ENCODE measurements around the gene KISS1. TPM values are rescaled to one million over a fixed set of nuclear protein-coding genes. Genes with fewer than 3 reads are reported as not detected.

KISS1 gene
- total RNA-seq, 1 experiment from 2014 or later = 1.3 TPM

DNA sequence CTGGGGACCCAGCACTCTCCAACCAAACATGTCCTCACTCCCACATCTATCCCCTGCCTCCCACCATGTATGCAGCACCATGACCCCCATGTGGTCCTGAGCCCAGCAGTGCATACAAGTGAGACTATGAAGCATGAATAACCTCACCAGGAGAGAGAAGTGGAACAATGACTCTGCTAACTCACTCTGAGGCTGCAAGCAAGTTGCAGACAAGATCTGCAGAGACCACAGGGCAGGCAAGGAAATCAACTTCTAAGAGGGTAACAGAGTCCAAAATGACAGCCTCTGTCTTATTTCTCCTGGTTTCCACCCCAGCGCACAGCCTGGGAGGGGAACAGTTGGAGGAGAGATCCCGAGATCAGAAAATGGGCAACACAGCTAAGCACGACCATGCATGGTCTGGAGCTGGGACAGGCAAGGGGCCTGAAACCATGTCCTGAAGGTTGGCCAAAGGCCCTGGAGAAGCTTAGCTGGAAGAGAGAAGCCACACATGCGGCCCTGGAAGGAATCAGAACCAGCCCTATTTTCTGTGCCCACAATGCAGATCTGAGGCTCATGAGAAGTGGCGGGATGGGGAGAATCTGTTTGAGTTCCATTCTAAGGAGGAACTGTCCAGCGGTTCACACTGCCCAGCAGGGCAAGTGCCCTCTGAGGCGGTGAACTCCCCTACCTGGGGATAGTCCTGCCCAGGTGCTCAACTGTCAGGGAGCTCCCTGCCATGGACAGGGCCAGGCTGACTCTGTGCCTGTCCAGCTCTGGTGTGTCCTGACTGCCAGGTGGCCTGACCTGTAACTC, 17.6 kb downstream of the KISS1 start:
- Histone ChIP-seq H3K79me2 (ENCODE audit: insufficient read depth, low read length) (no peaks in the 10 kb centered on the region), H3K27ac (ENCODE audit: low read depth, low read length) (no peak overlapping the region), H3K4me1 (ENCODE audit: control insufficient read depth in 1 of 2, insufficient read depth in 2 of 2, low read length in 2 of 2) (peaks cover 5 to 37% of the 10 kb centered on the region in 2 experiments; a peak in 3 of 4 replicates), H4K20me1 (ENCODE audit: insufficient read depth) (no peaks in the 10 kb centered on the region), H3K4me3 (replicated peaks in 1 of 2; ENCODE audit: low read depth in 1 of 2, low read length in 2 of 2) (no peak overlapping the region), H2AFZ (ENCODE audit: low read depth, low read length, poor library complexity, severe bottlenecking) (no peak overlapping the region), H3K9me3 (ENCODE audit: control insufficient read depth in 1 of 2, insufficient read depth in 1 of 2, low read depth in 1 of 2, low read length in 2 of 2) (no peaks in the 10 kb centered on the region), H3K27me3 (ENCODE audit: insufficient read depth, low read length) (no peaks in the 10 kb centered on the region), H3K36me3 (ENCODE audit: control insufficient read depth in 1 of 2, insufficient read depth in 2 of 2, low read length in 2 of 2) (no peaks in the 10 kb centered on the region), H3K4me2 (ENCODE audit: low read length) (no peak overlapping the region), H3K9me2 (ENCODE audit: insufficient read depth) (no peaks in the 10 kb centered on the region), H3K9ac (ENCODE audit: low read length) (no peak overlapping the region)
- DNase-seq (ENCODE audit: low read depth, low spot score) (no peak), ATAC-seq (no peak)
- intact Hi-C loops (cut with micrococcal nuclease) = no loop called here
- no TSS peak for BruUV-seq (replicated peaks)
- ChIA-PET RAD21 (ENCODE audit: low non-redundant PET in 1 of 2, low total read pairs in 2 of 2, uncharacterized antibody in 2 of 2, unreplicated experiment in 2 of 2) (no interaction called here), POLR2A (no interaction called here), CTCF (interaction anchor here (1.0 to 2.3 kb wide), 2 partner anchors 16 to 29 kb away, joined by 3 to 8 read pairs; no protein-coding TSS in a partner anchor)
- no peak for TF ChIP-seq MAX (IDR thresholded peaks at IDR 0.05)
- TF ChIP-seq JUND (IDR thresholded peaks at IDR 0.05) = no peak
- no peak for TF ChIP-seq CEBPB (IDR thresholded peaks at IDR 0.05; ENCODE audit: low read depth)
- no peak for TF ChIP-seq ELF1 (IDR thresholded peaks at IDR 0.05; ENCODE audit: borderline replicate concordance, low read depth)
- TF ChIP-seq, protein P1, sequence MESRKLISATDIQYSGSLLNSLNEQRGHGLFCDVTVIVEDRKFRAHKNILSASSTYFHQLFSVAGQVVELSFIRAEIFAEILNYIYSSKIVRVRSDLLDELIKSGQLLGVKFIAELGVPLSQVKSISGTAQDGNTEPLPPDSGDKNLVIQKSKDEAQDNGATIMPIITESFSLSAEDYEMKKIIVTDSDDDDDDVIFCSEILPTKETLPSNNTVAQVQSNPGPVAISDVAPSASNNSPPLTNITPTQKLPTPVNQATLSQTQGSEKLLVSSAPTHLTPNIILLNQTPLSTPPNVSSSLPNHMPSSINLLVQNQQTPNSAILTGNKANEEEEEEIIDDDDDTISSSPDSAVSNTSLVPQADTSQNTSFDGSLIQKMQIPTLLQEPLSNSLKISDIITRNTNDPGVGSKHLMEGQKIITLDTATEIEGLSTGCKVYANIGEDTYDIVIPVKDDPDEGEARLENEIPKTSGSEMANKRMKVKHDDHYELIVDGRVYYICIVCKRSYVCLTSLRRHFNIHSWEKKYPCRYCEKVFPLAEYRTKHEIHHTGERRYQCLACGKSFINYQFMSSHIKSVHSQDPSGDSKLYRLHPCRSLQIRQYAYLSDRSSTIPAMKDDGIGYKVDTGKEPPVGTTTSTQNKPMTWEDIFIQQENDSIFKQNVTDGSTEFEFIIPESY (IDR thresholded peaks at IDR 0.05; ENCODE audit: extremely low read depth, insufficient replicate concordance, low read length) = no peak
- TF ChIP-seq RAD21 (IDR thresholded peaks at IDR 0.05; ENCODE audit: low read depth) = no peak
- TF ChIP-seq CBX3 (IDR thresholded peaks at IDR 0.05; ENCODE audit: low read depth) = no peak
- TF ChIP-seq EZH2phosphoT487 (IDR thresholded peaks at IDR 0.05; ENCODE audit: borderline replicate concordance) = no peak
- no peak for TF ChIP-seq POLR2AphosphoS5 (IDR thresholded peaks at IDR 0.05; ENCODE audit: low read depth, low read length)
- no peak for TF ChIP-seq POLR2A (IDR thresholded peaks at IDR 0.05; ENCODE audit: borderline replicate concordance, extremely low read depth, insufficient read depth, insufficient read length)
- TF ChIP-seq REST (IDR thresholded peaks at IDR 0.05; ENCODE audit: low read depth) = no peak
- TF ChIP-seq SP1 (IDR thresholded peaks at IDR 0.05; ENCODE audit: low read depth) = no peak
- TF ChIP-seq SIN3A (IDR thresholded peaks at IDR 0.05; ENCODE audit: low read depth) = no peak
- TF ChIP-seq ZFX (IDR thresholded peaks at IDR 0.05) = no peak
- TF ChIP-seq, protein P2, sequence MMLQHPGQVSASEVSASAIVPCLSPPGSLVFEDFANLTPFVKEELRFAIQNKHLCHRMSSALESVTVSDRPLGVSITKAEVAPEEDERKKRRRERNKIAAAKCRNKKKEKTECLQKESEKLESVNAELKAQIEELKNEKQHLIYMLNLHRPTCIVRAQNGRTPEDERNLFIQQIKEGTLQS (IDR thresholded peaks at IDR 0.05) = no peak
- no peak for TF ChIP-seq FOSL1 (IDR thresholded peaks at IDR 0.05; ENCODE audit: low read depth)
- no peak for TF ChIP-seq YY1 (IDR thresholded peaks at IDR 0.05; ENCODE audit: extremely low read depth, insufficient replicate concordance, low read depth, low read length)
- no peak for TF ChIP-seq SRF (IDR thresholded peaks at IDR 0.05; ENCODE audit: low read depth)
- no peak for TF ChIP-seq EZH2 (IDR thresholded peaks at IDR 0.05)
- TF ChIP-seq ZNF274 (IDR thresholded peaks at IDR 0.05; ENCODE audit: low read depth, low read length) = no peak
